ENCODE data around the gene BRINP1. TPM values are rescaled to one million over a fixed set of nuclear protein-coding genes. Genes with fewer than 3 reads are reported as not detected.

BRINP1 gene
- total RNA-seq, 4 donors from 2014 or later, result not detected

DNA sequence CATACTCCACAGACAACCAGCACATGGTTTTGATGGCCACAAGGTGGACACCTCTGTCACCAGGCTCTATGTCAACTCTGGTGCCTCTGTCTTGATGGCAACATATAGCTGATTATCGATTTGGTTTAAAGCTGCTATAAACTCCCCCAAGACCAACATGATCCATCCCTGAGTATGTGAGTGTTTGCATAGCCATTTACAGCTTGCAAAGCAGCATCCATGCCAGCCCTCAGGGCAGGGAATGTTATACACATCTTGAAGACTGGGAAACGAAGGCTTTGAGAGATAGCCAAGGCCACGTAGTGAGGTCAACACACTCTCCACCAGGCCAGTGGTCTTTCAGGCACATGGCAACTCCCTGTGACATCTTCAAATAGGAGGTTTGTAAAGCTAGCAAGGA lies 40.3 kb upstream of the BRINP1 start:
- no peak overlapping the region for H3K27ac ChIP-seq
- TF ChIP-seq, protein P1, sequence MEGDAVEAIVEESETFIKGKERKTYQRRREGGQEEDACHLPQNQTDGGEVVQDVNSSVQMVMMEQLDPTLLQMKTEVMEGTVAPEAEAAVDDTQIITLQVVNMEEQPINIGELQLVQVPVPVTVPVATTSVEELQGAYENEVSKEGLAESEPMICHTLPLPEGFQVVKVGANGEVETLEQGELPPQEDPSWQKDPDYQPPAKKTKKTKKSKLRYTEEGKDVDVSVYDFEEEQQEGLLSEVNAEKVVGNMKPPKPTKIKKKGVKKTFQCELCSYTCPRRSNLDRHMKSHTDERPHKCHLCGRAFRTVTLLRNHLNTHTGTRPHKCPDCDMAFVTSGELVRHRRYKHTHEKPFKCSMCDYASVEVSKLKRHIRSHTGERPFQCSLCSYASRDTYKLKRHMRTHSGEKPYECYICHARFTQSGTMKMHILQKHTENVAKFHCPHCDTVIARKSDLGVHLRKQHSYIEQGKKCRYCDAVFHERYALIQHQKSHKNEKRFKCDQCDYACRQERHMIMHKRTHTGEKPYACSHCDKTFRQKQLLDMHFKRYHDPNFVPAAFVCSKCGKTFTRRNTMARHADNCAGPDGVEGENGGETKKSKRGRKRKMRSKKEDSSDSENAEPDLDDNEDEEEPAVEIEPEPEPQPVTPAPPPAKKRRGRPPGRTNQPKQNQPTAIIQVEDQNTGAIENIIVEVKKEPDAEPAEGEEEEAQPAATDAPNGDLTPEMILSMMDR (IDR thresholded peaks at IDR 0.05), result no peak
- TF ChIP-seq POLR2A (IDR thresholded peaks at IDR 0.05), result no peak
- no peak for TF ChIP-seq EP300 (IDR thresholded peaks at IDR 0.05)
- H3K4me3 ChIP-seq, result no peak overlapping the region
- no peaks in the 10 kb centered on the region for H3K9me3 ChIP-seq
- H3K4me1 ChIP-seq, result no peaks in the 10 kb centered on the region
- no peak for DNase-seq (ENCODE audit: low spot score in 2 of 2)
- WGBS, 2 donors, result 79 to 87% methylated on average over 3 of the region's 3 CpGs
- no peaks in the 10 kb centered on the region for H3K27me3 ChIP-seq
- H3K36me3 ChIP-seq, result no peaks in the 10 kb centered on the region

DNA sequence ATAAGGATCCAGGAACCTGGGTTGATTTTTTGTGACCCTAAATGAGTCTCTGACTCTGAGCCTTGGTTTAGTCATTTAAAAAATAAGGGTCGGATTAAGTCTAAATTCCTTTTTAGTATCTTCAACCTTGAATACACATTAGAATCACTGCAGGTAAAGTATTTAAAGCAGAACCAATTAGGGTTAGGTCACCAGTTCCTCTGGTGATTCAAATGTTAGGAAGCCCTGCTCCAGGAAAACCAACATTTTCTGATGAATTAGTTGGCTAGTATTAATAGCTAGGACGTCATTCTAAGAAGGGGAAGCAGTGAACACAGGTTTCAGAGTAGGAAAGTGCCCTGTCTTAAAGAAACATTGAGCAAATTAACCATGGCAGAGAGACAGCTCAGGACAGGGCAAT lies 31.4 kb upstream of the BRINP1 start:
- Histone ChIP-seq H3K4me1 (no peaks in the 10 kb centered on the region), H3K36me3 (no peaks in the 10 kb centered on the region), H3K4me3 (no peak overlapping the region), H3K27ac (no peak overlapping the region), H3K9me3 (no peaks in the 10 kb centered on the region), H3K27me3 (no peaks in the 10 kb centered on the region)
- 41 to 55% methylated on average over 2 of the region's 2 CpGs for WGBS, 2 donors
- DNase-seq (ENCODE audit: low spot score in 2 of 2), result no peak
- TF ChIP-seq EP300 (IDR thresholded peaks at IDR 0.05), result no peak
- TF ChIP-seq, protein P1 (IDR thresholded peaks at IDR 0.05), result no peak
- TF ChIP-seq POLR2A (IDR thresholded peaks at IDR 0.05), result no peak

DNA sequence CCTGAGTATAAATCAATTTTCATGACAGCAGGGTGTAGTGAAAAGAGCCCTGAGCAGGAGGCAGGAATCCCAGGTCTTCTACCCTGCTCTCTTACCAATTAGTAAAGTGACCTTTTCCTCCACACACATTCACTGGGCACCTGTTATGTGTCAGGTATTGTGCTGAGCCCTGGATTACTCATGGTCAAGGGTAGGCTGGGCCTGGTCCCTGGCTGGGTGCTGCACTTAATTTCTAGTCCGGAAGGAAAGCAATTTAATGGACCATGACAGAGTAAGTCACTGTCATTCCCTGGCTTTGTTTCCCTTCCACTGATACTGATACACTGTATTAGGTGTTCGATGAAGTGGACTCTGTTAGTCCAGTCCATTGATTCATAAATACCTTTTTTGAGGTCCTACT lies 29.1 kb upstream of the BRINP1 start:
- no peak overlapping the region for H3K27ac ChIP-seq
- no peaks in the 10 kb centered on the region for H3K4me1 ChIP-seq
- H3K4me3 ChIP-seq, result no peak overlapping the region
- 60 to 63% methylated on average over 2 of the region's 2 CpGs for WGBS, 2 donors
- no peak for DNase-seq (ENCODE audit: low spot score in 2 of 2)
- H3K27me3 ChIP-seq, result no peaks in the 10 kb centered on the region
- no peaks in the 10 kb centered on the region for H3K9me3 ChIP-seq
- no peaks in the 10 kb centered on the region for H3K36me3 ChIP-seq
- TF ChIP-seq, protein P1 (IDR thresholded peaks at IDR 0.05), result no peak
- TF ChIP-seq EP300 (IDR thresholded peaks at IDR 0.05), result no peak
- TF ChIP-seq POLR2A (IDR thresholded peaks at IDR 0.05), result no peak

DNA sequence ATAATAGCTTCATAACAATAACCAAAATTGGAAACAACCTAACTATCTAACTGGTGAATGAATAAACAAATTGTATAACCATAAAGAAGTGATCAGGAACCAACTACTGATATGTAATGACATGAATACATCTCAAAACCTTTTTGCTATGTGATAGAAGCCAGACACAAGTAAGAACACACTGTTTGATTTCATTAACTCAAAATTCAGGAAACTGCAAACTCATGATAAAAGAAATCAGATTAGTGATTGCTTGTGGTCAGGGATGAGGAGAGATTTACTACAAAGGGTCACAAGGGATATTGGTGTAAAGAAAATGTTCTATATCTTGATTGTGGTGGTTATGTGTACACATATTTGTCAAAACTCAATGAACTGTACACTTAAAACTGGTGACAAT lies 22.6 kb upstream of the BRINP1 start:
- no peaks in the 10 kb centered on the region for H3K9me3 ChIP-seq
- no peak overlapping the region for H3K4me3 ChIP-seq
- DNase-seq (ENCODE audit: low spot score in 2 of 2), result no peak
- TF ChIP-seq, protein P1 (IDR thresholded peaks at IDR 0.05), result no peak
- no peak for TF ChIP-seq POLR2A (IDR thresholded peaks at IDR 0.05)
- TF ChIP-seq EP300 (IDR thresholded peaks at IDR 0.05), result no peak
- H3K36me3 ChIP-seq, result no peaks in the 10 kb centered on the region
- no peak overlapping the region for H3K27ac ChIP-seq
- no peaks in the 10 kb centered on the region for H3K4me1 ChIP-seq
- no peaks in the 10 kb centered on the region for H3K27me3 ChIP-seq

DNA sequence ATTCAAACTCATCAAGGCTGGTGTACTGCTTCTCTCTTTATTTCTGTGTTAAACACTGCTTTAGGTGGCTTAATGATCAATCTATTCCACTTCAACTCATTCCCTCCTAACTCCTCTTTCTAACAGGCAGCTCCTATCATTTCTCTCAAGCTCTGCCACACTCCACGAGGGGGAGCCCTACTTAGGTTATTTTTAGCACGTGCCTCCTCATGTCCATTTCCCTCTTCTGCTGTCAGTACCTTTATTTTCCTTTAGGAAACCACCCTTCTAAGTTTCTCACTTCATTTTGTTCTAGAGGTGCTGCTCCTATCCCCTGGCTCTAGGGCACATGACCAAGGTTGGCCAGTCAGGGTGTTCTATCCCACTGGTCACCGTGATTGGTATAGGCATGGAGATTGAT lies 6.7 kb upstream of the BRINP1 start:
- no peaks in the 10 kb centered on the region for H3K27me3 ChIP-seq
- no peak overlapping the region for H3K27ac ChIP-seq
- no peak overlapping the region for H3K4me3 ChIP-seq
- no peaks in the 10 kb centered on the region for H3K9me3 ChIP-seq
- no peak for DNase-seq (ENCODE audit: low spot score in 2 of 2)
- 27 to 34% methylated on average over 3 of the region's 3 CpGs for WGBS, 2 donors
- H3K4me1 ChIP-seq, result no peaks in the 10 kb centered on the region
- H3K36me3 ChIP-seq, result no peaks in the 10 kb centered on the region
- TF ChIP-seq, protein P1 (IDR thresholded peaks at IDR 0.05), result peak in 1 of 5 experiments; percentile 7
- no peak for TF ChIP-seq EP300 (IDR thresholded peaks at IDR 0.05)

All from tibial nerve (tissue), 4 donors.